IgD-negative memory B cell (primary cell): ENCODE data around the gene ZPBP2. TPM values are rescaled to one million over a fixed set of nuclear protein-coding genes. Genes with fewer than 3 reads are reported as not detected.
"Not testable (repeated sequence)": the region's sequence is repeated elsewhere in the genome, so short reads cannot be mapped to it uniquely, and the experiment has no call there.

Experiments used
- H3K27ac Mint-ChIP-seq, 3 donors: one replicate each; pipeline ENCODE4 v1.8.0; 2020 to 2022; ENCODE audit warnings: mild to moderate bottlenecking in 3 of 3, mixed read lengths in 3 of 3, moderate library complexity in 1 of 3
- H3K27me3 Mint-ChIP-seq: one replicate; pipeline ENCODE4 v1.8.0; 2021; ENCODE audit warnings: mixed read lengths
- H3K36me3 Mint-ChIP-seq: one replicate; pipeline ENCODE4 v1.8.0; 2020; ENCODE audit warnings: mild to moderate bottlenecking, mixed read lengths
- H3K4me1 Mint-ChIP-seq, 3 donors: one replicate each; pipeline ENCODE4 v1.8.0; 2020 to 2022; ENCODE audit warnings: mixed read lengths in 3 of 3, mild to moderate bottlenecking in 1 of 3
- H3K4me3 Mint-ChIP-seq, 4 donors: one replicate each; pipeline ENCODE4 v1.8.0; 2020 to 2022; ENCODE audit warnings: mild to moderate bottlenecking in 4 of 4, mixed read lengths in 4 of 4, moderate library complexity in 3 of 4
- H3K9me3 Mint-ChIP-seq, 3 donors: one replicate each; pipeline ENCODE4 v1.8.0; 2020 to 2021; ENCODE audit warnings: mixed read lengths in 3 of 3, mild to moderate bottlenecking in 1 of 3
- polyA plus RNA-seq: library from polyadenylated mRNA; unstranded; fragments of 300-500 nt; fragmentation: Illumina TruSeq; gene quantifications from one replicate; pipeline ENCODE4 v1.2.3, GENCODE V29; 2021

The ZPBP2 gene
- polyA plus RNA-seq, 1 donor from 2014 or later: 0.84 TPM

- Mint-ChIP-seq H3K4me3 (peak overlapping the region; percentile 77 to 100 (median 80)), H3K27ac (peak overlapping the region; percentile 89 to 100 (median 98)), H3K9me3 (peaks cover 0 to 3% (median 0%) of the 10 kb centered on the region in 3 donors), H3K36me3 (peaks cover 5% of the 10 kb centered on the region), H3K4me1 (peaks cover 37 to 53% (median 44%) of the 10 kb centered on the region in 3 donors), H3K27me3 (no peaks in the 10 kb centered on the region)
These were observed 720 bp upstream of the ZPBP2 start for GRCh38 chr17:39867084-39867879.

GRCh38 chr17:39868554-39868942 is 546 bp downstream of the ZPBP2 start:
- Mint-ChIP-seq H3K9me3 (peaks cover 0 to 3% (median 0%) of the 10 kb centered on the region in 3 donors), H3K27ac (peak overlapping the region; percentile 87 to 98 (median 89)), H3K27me3 (no peaks in the 10 kb centered on the region), H3K4me1 (peaks cover 42 to 58% (median 47%) of the 10 kb centered on the region in 3 donors), H3K36me3 (no peaks in the 10 kb centered on the region), H3K4me3 (peak overlapping the region; percentile 49 to 100 (median 66))

GRCh38 chr17:39870776-39871175 is 2.8 kb downstream of the ZPBP2 start:
- Mint-ChIP-seq H3K27me3 (no peaks in the 10 kb centered on the region), H3K27ac (peak overlapping the region in 1 of 3 donors; percentile 19), H3K36me3 (no peaks in the 10 kb centered on the region), H3K4me1 (peaks cover 37 to 46% (median 40%) of the 10 kb centered on the region in 3 donors), H3K9me3 (peaks cover 0 to 3% (median 0%) of the 10 kb centered on the region in 3 donors), H3K4me3 (peak overlapping the region in 2 of 4 donors; percentile 57 to 73)

DNA sequence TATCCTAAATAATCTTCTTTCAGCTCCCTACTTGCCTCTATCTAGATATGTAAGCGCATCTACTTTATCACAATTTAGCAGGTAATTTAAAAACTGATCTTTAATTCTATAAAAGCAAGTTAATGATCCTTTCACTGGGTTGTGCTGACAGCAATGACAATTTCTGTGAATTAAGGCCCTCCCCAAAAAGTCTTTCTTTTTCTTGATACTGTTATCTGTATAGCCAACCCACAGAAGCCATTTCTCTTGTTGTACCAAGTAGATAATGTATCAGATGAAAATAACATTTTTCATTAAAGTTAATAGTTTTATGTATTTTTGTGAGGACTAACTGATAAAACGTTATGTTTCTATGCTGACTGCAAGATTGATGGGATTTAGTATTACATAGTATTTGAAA is 3.8 kb downstream of the ZPBP2 start:
- peak overlapping the region; percentile 12 to 32 (median 25) for H3K27ac Mint-ChIP-seq
- peaks cover 30 to 41% (median 33%) of the 10 kb centered on the region in 3 donors for H3K4me1 Mint-ChIP-seq
- peaks cover 0 to 3% (median 0%) of the 10 kb centered on the region in 3 donors for H3K9me3 Mint-ChIP-seq
- no peaks in the 10 kb centered on the region for H3K36me3 Mint-ChIP-seq
- no peaks in the 10 kb centered on the region for H3K27me3 Mint-ChIP-seq
- H3K4me3 Mint-ChIP-seq: peak overlapping the region in 1 of 4 donors; percentile 38

- Mint-ChIP-seq H3K36me3 (no peaks in the 10 kb centered on the region), H3K27ac (peak overlapping the region in 1 of 3 donors; percentile 40), H3K4me1 (peaks cover 20 to 36% (median 24%) of the 10 kb centered on the region in 3 donors), H3K9me3 (peaks cover 0 to 3% (median 0%) of the 10 kb centered on the region in 3 donors), H3K27me3 (no peaks in the 10 kb centered on the region), H3K4me3 (peak overlapping the region; percentile 42 to 90 (median 74))
These were observed 4.7 kb downstream of the ZPBP2 start for GRCh38 chr17:39872751-39873150.

GRCh38 chr17:39886102-39886501 is 18.1 kb downstream of the ZPBP2 start:
- not testable (repeated sequence) for H3K36me3 Mint-ChIP-seq, H3K9me3 Mint-ChIP-seq, H3K27ac Mint-ChIP-seq, H3K27me3 Mint-ChIP-seq
- Mint-ChIP-seq H3K4me3 (peak overlapping the region in 1 of 4 donors; percentile 12), H3K4me1 (peaks cover 9 to 14% (median 13%) of the 10 kb centered on the region in 3 donors)

- Mint-ChIP-seq H3K4me3 (no peak overlapping the region), H3K27me3 (peaks cover 2% of the 10 kb centered on the region), H3K27ac (no peak overlapping the region), H3K36me3 (peaks cover 4% of the 10 kb centered on the region), H3K4me1 (peaks cover 9 to 11% (median 10%) of the 10 kb centered on the region in 3 donors), H3K9me3 (no peaks in the 10 kb centered on the region)
These were observed 19.1 kb downstream of the ZPBP2 start for GRCh38 chr17:39887078-39887477.

DNA sequence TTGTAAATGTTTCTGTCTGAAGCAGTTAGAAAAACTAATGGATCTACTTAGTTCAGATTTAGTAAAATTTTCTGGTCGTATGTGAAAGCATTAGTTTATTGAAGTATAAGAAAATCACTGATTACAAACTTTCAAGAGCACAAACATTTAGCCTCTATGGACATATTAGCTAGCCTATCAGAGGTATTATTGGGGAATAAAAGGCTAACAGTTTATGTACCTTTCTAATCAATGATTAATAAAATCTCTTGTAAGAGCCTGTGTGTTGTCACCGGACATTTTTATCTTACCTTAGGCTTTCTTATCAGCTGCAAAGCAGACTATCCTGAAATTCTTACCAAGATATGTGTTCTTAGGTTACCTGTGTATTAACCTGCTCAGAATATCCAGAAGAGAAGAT is 21.2 kb downstream of the ZPBP2 start:
- H3K27ac Mint-ChIP-seq: no peak overlapping the region
- H3K4me1 Mint-ChIP-seq: peaks cover 7 to 22% (median 12%) of the 10 kb centered on the region in 3 donors
- H3K9me3 Mint-ChIP-seq: no peaks in the 10 kb centered on the region
- no peak overlapping the region for H3K4me3 Mint-ChIP-seq
- H3K27me3 Mint-ChIP-seq: peaks cover 2% of the 10 kb centered on the region
- peaks cover 4% of the 10 kb centered on the region for H3K36me3 Mint-ChIP-seq

GRCh38 chr17:39894681-39895376 is 26.8 kb downstream of the ZPBP2 start:
- no peaks in the 10 kb centered on the region for H3K9me3 Mint-ChIP-seq
- peaks cover 1% of the 10 kb centered on the region for H3K27me3 Mint-ChIP-seq
- peaks cover 5% of the 10 kb centered on the region for H3K36me3 Mint-ChIP-seq
- peaks cover 9 to 23% (median 16%) of the 10 kb centered on the region in 3 donors for H3K4me1 Mint-ChIP-seq
- peak overlapping the region in 2 of 3 donors; percentile 8 to 34 for H3K27ac Mint-ChIP-seq
- H3K4me3 Mint-ChIP-seq: no peak overlapping the region

DNA sequence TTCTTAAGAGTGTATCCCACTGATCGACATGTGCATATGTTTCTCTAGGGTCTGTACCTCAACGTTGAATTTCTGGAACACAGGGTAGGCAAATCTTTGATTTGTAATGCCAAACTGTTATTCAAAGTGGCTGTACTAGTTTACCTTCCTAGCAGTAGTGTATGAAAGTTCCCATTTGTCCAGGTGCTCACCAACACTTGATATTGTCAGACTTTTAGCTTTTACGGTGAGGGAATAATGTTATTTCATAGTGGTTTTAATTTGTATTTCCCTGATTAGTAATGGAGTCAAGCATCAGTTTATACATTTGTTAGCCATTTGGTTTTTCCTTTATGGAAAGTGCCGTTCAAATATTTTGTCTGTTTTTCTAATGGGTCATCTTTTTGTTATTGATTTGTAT is 30.1 kb downstream of the ZPBP2 start:
- peaks cover 7 to 16% (median 9%) of the 10 kb centered on the region in 3 donors for H3K4me1 Mint-ChIP-seq
- no peaks in the 10 kb centered on the region for H3K27me3 Mint-ChIP-seq
- H3K9me3 Mint-ChIP-seq: no peaks in the 10 kb centered on the region
- H3K36me3 Mint-ChIP-seq: peaks cover 4% of the 10 kb centered on the region
- H3K27ac Mint-ChIP-seq: no peak overlapping the region
- no peak overlapping the region for H3K4me3 Mint-ChIP-seq

GRCh38 chr17:39899215-39899614 is 31.2 kb downstream of the ZPBP2 start:
- no peaks in the 10 kb centered on the region for H3K27me3 Mint-ChIP-seq
- H3K4me3 Mint-ChIP-seq: no peak overlapping the region

DNA sequence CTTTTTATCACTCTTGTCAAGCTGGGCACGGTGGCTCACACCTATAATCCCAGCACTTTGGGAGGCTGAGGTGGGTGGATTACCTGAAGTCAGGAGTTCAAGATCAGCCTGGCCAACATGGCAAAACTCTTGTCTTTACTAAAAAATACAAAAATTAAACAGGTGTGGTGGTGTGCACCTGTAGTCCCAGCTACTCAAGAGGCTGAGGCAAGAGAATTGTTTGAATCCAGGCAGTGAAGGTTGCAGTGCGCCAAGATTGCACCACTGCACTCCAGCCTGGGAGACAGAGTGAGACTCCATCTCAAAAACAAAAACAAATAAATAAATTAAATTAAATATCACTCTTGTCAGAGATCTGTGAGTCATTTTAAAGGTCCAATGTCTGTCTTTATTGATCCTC is 34.0 kb downstream of the ZPBP2 start:
- not testable (repeated sequence) for H3K36me3 Mint-ChIP-seq, H3K9me3 Mint-ChIP-seq

More at GRCh38 chr17:39899215-39899614, 31.2 kb downstream of the ZPBP2 start:
- H3K27ac Mint-ChIP-seq: no peak overlapping the region
- peaks cover 6% of the 10 kb centered on the region for H3K36me3 Mint-ChIP-seq
- H3K9me3 Mint-ChIP-seq: no peaks in the 10 kb centered on the region
- peaks cover 7 to 18% (median 10%) of the 10 kb centered on the region in 3 donors for H3K4me1 Mint-ChIP-seq

DNA sequence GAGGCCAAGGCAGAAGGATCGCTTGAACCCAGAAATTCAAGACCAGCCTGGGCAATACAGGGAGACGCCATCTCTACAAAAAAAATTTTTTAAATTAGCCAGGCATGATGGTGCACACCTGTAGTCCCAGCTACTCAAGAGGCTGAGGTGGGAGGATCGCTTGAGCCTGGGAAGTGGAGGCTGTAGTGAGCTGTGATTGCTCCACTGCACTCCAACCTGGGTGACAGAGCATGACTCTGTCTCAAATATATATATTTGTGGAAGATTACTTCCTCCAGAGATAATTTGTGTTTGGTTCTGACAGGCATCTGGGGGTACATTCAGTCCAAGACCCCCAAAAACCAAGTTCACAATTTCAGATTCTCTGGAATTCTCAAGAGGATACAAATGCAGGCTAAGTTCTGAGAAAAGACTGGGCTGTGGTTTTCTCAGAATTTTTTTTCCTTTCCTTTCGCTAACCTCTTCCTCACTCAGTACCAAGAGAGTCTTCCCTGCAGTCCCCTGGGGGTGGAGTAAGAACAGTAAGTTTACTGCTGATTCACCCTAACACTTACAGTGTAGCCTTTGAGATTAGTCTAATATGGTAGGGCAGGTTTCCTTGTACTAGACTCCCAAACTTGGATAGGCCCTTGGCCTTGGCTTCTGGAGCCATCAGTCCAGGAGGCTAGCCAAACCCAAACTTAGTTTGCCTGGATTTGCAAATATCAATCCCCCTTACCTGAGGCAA is 35.3 kb downstream of the ZPBP2 start:
- H3K36me3 Mint-ChIP-seq: peaks cover 6% of the 10 kb centered on the region
- H3K27me3 Mint-ChIP-seq: no peaks in the 10 kb centered on the region
- H3K4me1 Mint-ChIP-seq: peaks cover 0 to 7% (median 4%) of the 10 kb centered on the region in 3 donors
- peak overlapping the region in 1 of 4 donors; percentile 49 for H3K4me3 Mint-ChIP-seq
- H3K9me3 Mint-ChIP-seq: no peaks in the 10 kb centered on the region
- peak overlapping the region in 1 of 3 donors; percentile 87 for H3K27ac Mint-ChIP-seq

More for the DNA sequence above, 34.0 kb downstream of the ZPBP2 start:
- not testable (repeated sequence) for H3K27me3 Mint-ChIP-seq, H3K27ac Mint-ChIP-seq, H3K4me1 Mint-ChIP-seq, H3K4me3 Mint-ChIP-seq

DNA sequence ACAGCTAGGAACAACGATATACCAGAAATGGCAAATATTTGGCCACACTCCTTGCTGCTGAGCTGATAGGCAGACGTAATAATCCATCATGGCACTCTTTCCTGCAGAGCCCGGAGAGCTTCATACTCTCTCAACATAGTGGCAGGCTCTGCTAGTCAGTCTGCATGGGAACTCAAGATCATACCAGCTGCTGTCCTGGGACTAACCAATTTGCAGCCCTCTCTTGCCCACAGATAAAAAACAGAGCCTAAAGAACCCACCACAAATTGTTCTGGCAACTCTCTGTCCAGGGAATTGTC is 36.9 kb downstream of the ZPBP2 start:
- H3K4me1 Mint-ChIP-seq: peaks cover 0 to 5% (median 4%) of the 10 kb centered on the region in 3 donors
- peak overlapping the region in 1 of 3 donors; percentile 74 for H3K27ac Mint-ChIP-seq
- no peaks in the 10 kb centered on the region for H3K27me3 Mint-ChIP-seq
- H3K4me3 Mint-ChIP-seq: no peak overlapping the region
- H3K9me3 Mint-ChIP-seq: no peaks in the 10 kb centered on the region
- peaks cover 4% of the 10 kb centered on the region for H3K36me3 Mint-ChIP-seq
